ENCODE measurements around the gene USP6.

GRCh38 chr17:5077781-5078105 is 38.1 kb upstream of the USP6 start:
- TF ChIP-seq TAF1 (IDR thresholded peaks at IDR 0.05; ENCODE audit: low read depth, low read length) (no peak), POLR2A (IDR thresholded peaks at IDR 0.05; ENCODE audit: low read depth, low read length) (no peak), POLR2AphosphoS5 (IDR thresholded peaks at IDR 0.05; ENCODE audit: low read depth, low read length) (no peak), SPI1 (IDR thresholded peaks at IDR 0.05; ENCODE audit: low read depth, low read length) (no peak), PAX5 (IDR thresholded peaks at IDR 0.05; ENCODE audit: insufficient read depth, low read length, severe bottlenecking) (no peak), POU2F2 (IDR thresholded peaks at IDR 0.05; ENCODE audit: low read depth, low read length) (no peak)
